Liver (tissue), 9 donors: ENCODE data around the gene NCAPH2. TPM values are rescaled to one million over a fixed set of nuclear protein-coding genes. Genes with fewer than 3 reads are reported as not detected.

ENCODE experiments used
- DNase-seq: peaks from one replicate; pipeline ENCODE4 v3.0.0-alpha.2; 2017; ENCODE audit warnings: low spot score
- H3K27ac ChIP-seq, 2 donors: one replicate each; pipeline ENCODE4 v1.7.0; 2013; ENCODE audit warnings: inconsistent platforms in 2 of 2, low read length in 2 of 2, control low read depth in 1 of 2, low read depth in 1 of 2, mild to moderate bottlenecking in 1 of 2
- H3K27me3 ChIP-seq, 4 donors: one replicate each; pipeline versions ENCODE4 v1.6.1 to v1.7.0; 2013; ENCODE audit warnings: low read length in 3 of 4, inconsistent platforms in 1 of 4, mild to moderate bottlenecking in 1 of 4, moderate library complexity in 1 of 4; ENCODE audit not compliant: control insufficient read depth in 4 of 4, insufficient read depth in 4 of 4
- H3K36me3 ChIP-seq, 4 donors: one replicate each; pipeline versions ENCODE4 v1.6.1 to v1.7.0; 2013; ENCODE audit warnings: low read length in 3 of 4, mild to moderate bottlenecking in 3 of 4, low read depth in 1 of 4, moderate library complexity in 1 of 4; ENCODE audit not compliant: control insufficient read depth in 4 of 4, insufficient read depth in 3 of 4
- H3K4me1 ChIP-seq, 4 donors: one replicate each; pipeline versions ENCODE4 v1.6.1 to v1.7.0; 2013; ENCODE audit warnings: low read length in 3 of 4, mild to moderate bottlenecking in 3 of 4, moderate library complexity in 1 of 4; ENCODE audit not compliant: control insufficient read depth in 4 of 4, insufficient read depth in 4 of 4
- H3K4me3 ChIP-seq, 3 donors: one replicate each; pipeline versions ENCODE4 v1.6.1 to v1.7.0; 2013; ENCODE audit warnings: low read length in 3 of 3, control low read depth in 1 of 3, low read depth in 1 of 3, mild to moderate bottlenecking in 1 of 3
- H3K9ac ChIP-seq, 2 donors: one replicate each; pipeline ENCODE4 v1.7.0; 2013; ENCODE audit warnings: low read length in 2 of 2, mild to moderate bottlenecking in 2 of 2, moderate library complexity in 2 of 2, control low read depth in 1 of 2, low read depth in 1 of 2
- H3K9me3 ChIP-seq, 4 donors: one replicate each; pipeline versions ENCODE4 v1.6.1 to v1.7.0; 2013; ENCODE audit warnings: low read length in 3 of 4; ENCODE audit not compliant: control insufficient read depth in 4 of 4
- ATF3 ChIP-seq: IDR thresholded peaks from 2 replicates; pipeline ENCODE4 v1.6.1; 2016; ENCODE audit warnings: antibody characterized with exemption
- EGR1 ChIP-seq, 2 donors: IDR thresholded peaks; 2 replicates each; pipeline ENCODE4 v1.6.1; 2016 to 2018; ENCODE audit warnings: antibody characterized with exemption in 2 of 2, low read depth in 2 of 2
- FOXA2 ChIP-seq: IDR thresholded peaks from 2 replicates; pipeline ENCODE4 v1.6.1; 2016; ENCODE audit warnings: antibody characterized with exemption
- HNF4A ChIP-seq, 2 donors: conservative IDR thresholded peaks; 2 replicates each; pipeline ENCODE4 v1.6.1; 2016; ENCODE audit warnings: antibody characterized with exemption in 2 of 2, mild to moderate bottlenecking in 2 of 2
- HNF4G ChIP-seq: IDR thresholded peaks from 2 replicates; pipeline ENCODE4 v1.6.1; 2016; ENCODE audit warnings: antibody characterized with exemption
- JUND ChIP-seq, 2 donors: IDR thresholded peaks; 2 replicates each; pipeline ENCODE4 v1.6.1; 2016; ENCODE audit warnings: antibody characterized with exemption in 2 of 2
- MAX ChIP-seq: IDR thresholded peaks from 2 replicates; pipeline ENCODE4 v1.6.1; 2016; ENCODE audit warnings: antibody characterized with exemption
- RAD21 ChIP-seq, 2 donors: IDR thresholded peaks; 2 replicates each; pipeline ENCODE4 v1.6.1; 2016; ENCODE audit warnings: antibody characterized with exemption in 2 of 2, mild to moderate bottlenecking in 2 of 2
- REST ChIP-seq: IDR thresholded peaks from 2 replicates; pipeline ENCODE4 v1.6.1; 2016; ENCODE audit warnings: antibody characterized with exemption, mild to moderate bottlenecking
- SP1 ChIP-seq: IDR thresholded peaks from 2 replicates; pipeline ENCODE4 v1.6.1; 2018; ENCODE audit warnings: antibody characterized with exemption, mild to moderate bottlenecking
- YY1 ChIP-seq: IDR thresholded peaks from 2 replicates; pipeline ENCODE4 v1.6.1; 2016; ENCODE audit warnings: antibody characterized with exemption, mild to moderate bottlenecking
- WGBS: extraction: QIAGEN DNeasy Blood & Tissue Kit; methylation state at CpG from one replicate; pipeline ENCODE4 v1.1.7; 2013; 5-methylcytosine and 5-hydroxymethylcytosine counted together
- polyA plus RNA-seq, 2 donors: library from polyadenylated mRNA; stranded (reverse) in 1 of 2; unstranded in 1 of 2; fragments of 200-250 nt in 1 of 2; fragments of >200 nt in 1 of 2; fragmentation: Nextera tagmentation in 1 of 2; extraction: Ambion mirVana in 1 of 2; gene quantifications; one replicate each; pipeline versions ENCODE4 v1.2.1 to v1.2.3, GENCODE V29; 2013 to 2015
- total RNA-seq, 2 donors: library from RNA; depleted of rRNA; stranded (reverse); fragments of >200 nt; gene quantifications; one replicate each; pipeline ENCODE4 v1.2.3, GENCODE V29; 2014
- donor health status: healthy.
- donor health status: healthy.
- donor health status: healthy.
- donor health status: healthy.
- donor health status: healthy.

Gene NCAPH2
- total and polyA plus RNA-seq, 4 donors, result 12.0 to 30.8 (median 13.9) TPM

- WGBS, result 53% methylated on average over 35 of the region's 35 CpGs
- Histone ChIP-seq H3K27me3 (no peaks in the 10 kb centered on the region), H3K4me3 (no peak overlapping the region), H3K36me3 (no peaks in the 10 kb centered on the region), H3K4me1 (peaks cover 0 to 13% (median 9%) of the 10 kb centered on the region in 4 donors), H3K27ac (no peak overlapping the region), H3K9me3 (no peaks in the 10 kb centered on the region), H3K9ac (no peak overlapping the region)
- TF ChIP-seq HNF4G, result no peak
- TF ChIP-seq FOXA2, result no peak
- TF ChIP-seq EGR1 (IDR thresholded peaks at IDR 0.05; ENCODE audit: low read depth in 2 of 2), result no peak
- TF ChIP-seq JUND (IDR thresholded peaks at IDR 0.05), result no peak
- no peak for TF ChIP-seq REST
- no peak for TF ChIP-seq MAX
- DNase-seq, result no peak
These were observed 39.4 kb downstream of the NCAPH2 start for GRCh38 chr22:50547263-50547985.

- TF ChIP-seq HNF4A (conservative IDR thresholded peaks at IDR 0.05) (peak in 1 of 2 donors; percentile 22), YY1 (no peak), RAD21 (IDR thresholded peaks at IDR 0.05) (no peak), EGR1 (IDR thresholded peaks at IDR 0.05; ENCODE audit: low read depth in 2 of 2) (no peak), FOXA2 (no peak), ATF3 (no peak), HNF4G (no peak), SP1 (peak; percentile 26)
- 18% methylated on average over 56 of the region's 56 CpGs for WGBS
- Histone ChIP-seq H3K9me3 (no peaks in the 10 kb centered on the region), H3K27me3 (no peaks in the 10 kb centered on the region), H3K27ac (no peak overlapping the region), H3K36me3 (no peaks in the 10 kb centered on the region), H3K9ac (peak overlapping the region in 1 of 2 donors; percentile 25), H3K4me1 (peaks cover 0 to 13% (median 9%) of the 10 kb centered on the region in 4 donors), H3K4me3 (peak overlapping the region in 1 of 3 donors; percentile 42)
- no peak for DNase-seq
These were observed 40.3 kb downstream of the NCAPH2 start for GRCh38 chr22:50548040-50548920.
